GM23338 (cell line): ENCODE data around the gene KRT2. TPM values are rescaled to one million over a fixed set of nuclear protein-coding genes. Genes with fewer than 3 reads are reported as not detected.
A peak's percentile ranks its signal among the peaks of the same experiment; 100 is the strongest.

ENCODE experiments used
- ATAC-seq: fragments of 200-7000 bp; cut with Tn5 transposase; 3 replicates; pipeline ENCODE4 v1.9.1; 2020
- DNase-seq: peaks from one replicate; pipeline ENCODE4 v3.0.0-alpha.2; 2015; ENCODE audit warnings: low spot score
- H2AFZ ChIP-seq: fragments of 200-600 bp; sonication (generic); 2 replicates; pipeline ENCODE4 v1.8.0; 2016; ENCODE audit warnings: antibody characterized with exemption, mild to moderate bottlenecking, moderate library complexity
- H3F3A ChIP-seq: fragments of 200-600 bp; sonication (generic); replicated peaks from 2 replicates; pipeline ENCODE4 v1.8.0; 2017; ENCODE audit warnings: antibody characterized with exemption, mixed run types, low read depth
- H3K27ac ChIP-seq: fragments of 200-600 bp; sonication (generic); 2 replicates; pipeline ENCODE4 v1.6.1; 2016; ENCODE audit warnings: low read depth
- H3K27me3 ChIP-seq: fragments of 200-600 bp; sonication (generic); 2 replicates; pipeline ENCODE4 v1.8.0; 2016; ENCODE audit warnings: mild to moderate bottlenecking, mixed run types, moderate library complexity; ENCODE audit not compliant: insufficient read depth
- H3K36me3 ChIP-seq: fragments of 200-600 bp; sonication (generic); 2 replicates; pipeline ENCODE4 v1.8.0; 2016; ENCODE audit warnings: mild to moderate bottlenecking; ENCODE audit not compliant: insufficient read depth
- H3K4me1 ChIP-seq: fragments of 200-600 bp; sonication (generic); 2 replicates; pipeline ENCODE4 v1.8.0; 2016; ENCODE audit warnings: mild to moderate bottlenecking, moderate library complexity; ENCODE audit not compliant: insufficient read depth
- H3K4me2 ChIP-seq: fragments of 200-600 bp; sonication (generic); 2 replicates; pipeline ENCODE4 v1.7.1; 2017; ENCODE audit warnings: mixed run types
- H3K4me3 ChIP-seq: fragments of 200-600 bp; sonication (generic); 2 replicates; pipeline ENCODE4 v1.6.1; 2016; ENCODE audit warnings: mixed run types
- H3K79me2 ChIP-seq: fragments of 200-600 bp; sonication (generic); replicated peaks from 2 replicates; pipeline ENCODE4 v1.8.0; 2017; ENCODE audit warnings: mild to moderate bottlenecking; ENCODE audit not compliant: insufficient read depth
- H3K9me2 ChIP-seq: fragments of 200-600 bp; sonication (generic); 2 replicates; pipeline ENCODE4 v1.8.0; 2017; ENCODE audit not compliant: insufficient read depth
- H4K20me1 ChIP-seq: fragments of 200-600 bp; sonication (generic); replicated peaks from 2 replicates; pipeline ENCODE4 v1.8.0; 2017; ENCODE audit warnings: mild to moderate bottlenecking; ENCODE audit not compliant: insufficient read depth
- H3K27ac Mint-ChIP-seq: 2 replicates; pipeline ENCODE4 v1.8.0; 2020; ENCODE audit warnings: inconsistent platforms, mild to moderate bottlenecking, moderate library complexity, mixed read lengths
- H3K27me3 Mint-ChIP-seq: 3 replicates; pipeline ENCODE4 v1.8.0; 2022; ENCODE audit warnings: low read depth, mild to moderate bottlenecking, moderate library complexity, mixed read lengths, inconsistent platforms; ENCODE audit not compliant: insufficient read depth, poor library complexity
- H3K36me3 Mint-ChIP-seq: 3 replicates; pipeline ENCODE4 v1.8.0; 2021; ENCODE audit warnings: low read depth, mild to moderate bottlenecking, inconsistent platforms, moderate library complexity, mixed read lengths
- H3K4me1 Mint-ChIP-seq: 3 replicates; pipeline ENCODE4 v1.8.0; 2020; ENCODE audit warnings: mild to moderate bottlenecking, inconsistent platforms, mixed read lengths
- H3K4me3 Mint-ChIP-seq: 3 replicates; pipeline ENCODE4 v1.8.0; 2021; ENCODE audit warnings: moderate library complexity, mild to moderate bottlenecking, inconsistent platforms, mixed read lengths
- H3K9me3 Mint-ChIP-seq: 3 replicates; pipeline ENCODE4 v1.8.0; 2020; ENCODE audit warnings: moderate library complexity, mild to moderate bottlenecking, inconsistent platforms, mixed read lengths
- CREB1 ChIP-seq: fragments of 250-450 bp; sonication (Bioruptor Pico); IDR thresholded peaks from 2 replicates; pipeline ENCODE4 v1.5.0; 2020; ENCODE audit warnings: low read depth, mild to moderate bottlenecking, moderate library complexity
- CTCF ChIP-seq, 2 experiments: fragments of 200-600 bp in 1 of 2; sonication (generic) in 1 of 2; conservative IDR thresholded peaks; 2 replicates each; pipeline versions ENCODE4 v1.5.1 to v1.6.1; 2016 to 2017; ENCODE audit warnings: antibody characterized with exemption in 2 of 2, low read depth in 2 of 2, mild to moderate bottlenecking in 2 of 2, moderate library complexity in 1 of 2
- ETS1 ChIP-seq: IDR thresholded peaks from 2 replicates; pipeline ENCODE4 v1.6.1; 2016; ENCODE audit warnings: antibody characterized with exemption
- EZH2 ChIP-seq: fragments of 200-600 bp; sonication (generic); IDR thresholded peaks from one replicate; pipeline ENCODE4 v1.8.0; 2017; ENCODE audit warnings: antibody characterized with exemption, mild to moderate bottlenecking, low read depth; ENCODE audit not compliant: unreplicated experiment
- EZH2phosphoT487 ChIP-seq: fragments of 200-600 bp; sonication (generic); IDR thresholded peaks from one replicate; pipeline ENCODE4 v1.8.1; 2018; ENCODE audit warnings: antibody characterized with exemption; ENCODE audit not compliant: unreplicated experiment
- JUNB ChIP-seq: IDR thresholded peaks from one replicate; pipeline ENCODE4 v1.6.1; 2016; ENCODE audit warnings: antibody characterized with exemption; ENCODE audit not compliant: unreplicated experiment
- NANOG ChIP-seq: IDR thresholded peaks from 2 replicates; pipeline ENCODE4 v1.6.1; 2016; ENCODE audit warnings: antibody characterized with exemption, borderline replicate concordance
- POLR2AphosphoS5 ChIP-seq: IDR thresholded peaks from 2 replicates; pipeline ENCODE4 v1.6.1; 2016; ENCODE audit warnings: antibody characterized with exemption, low read depth
- REST ChIP-seq: IDR thresholded peaks from one replicate; pipeline ENCODE4 v1.6.1; 2018; ENCODE audit warnings: antibody characterized with exemption; ENCODE audit not compliant: unreplicated experiment
- STAT1 ChIP-seq: IDR thresholded peaks from one replicate; pipeline ENCODE4 v1.6.1; 2016; ENCODE audit warnings: antibody characterized with exemption; ENCODE audit not compliant: unreplicated experiment
- ZNF331 ChIP-seq: fragments of 250-450 bp; sonication (Bioruptor Pico); IDR thresholded peaks from 2 replicates; pipeline ENCODE4 v1.5.0; 2020; ENCODE audit warnings: low read depth, mild to moderate bottlenecking, moderate library complexity
- ZNF462 ChIP-seq: fragments of 250-450 bp; sonication (Bioruptor Pico); IDR thresholded peaks from 2 replicates; pipeline ENCODE4 v1.5.0; 2020; ENCODE audit warnings: mild to moderate bottlenecking, moderate library complexity
- polyA plus RNA-seq: library from polyadenylated mRNA; unstranded; fragments of >200 nt; fragmentation: Nextera tagmentation; extraction: Ambion mirVana; gene quantifications from 2 replicates; pipeline ENCODE4 v1.2.1, GENCODE V29; 2016
- total RNA-seq: library from RNA; depleted of rRNA; stranded (reverse); fragments of >200 nt; shearing (Covaris generic); gene quantifications from 2 replicates; pipeline ENCODE4 v1.2.3, GENCODE V29; 2014

Gene KRT2
- total and polyA plus RNA-seq, 2 experiments from 2014 or later: not detected

- Mint-ChIP-seq H3K4me3 (peak overlapping the region; percentile 71), H3K27me3 (peaks cover 30% of the 10 kb centered on the region), H3K27ac (no peak overlapping the region), H3K4me1 (peaks cover 8% of the 10 kb centered on the region), H3K9me3 (no peaks in the 10 kb centered on the region), H3K36me3 (no peaks in the 10 kb centered on the region)
- H3K27ac ChIP-seq: no peak overlapping the region
- H2AFZ ChIP-seq: peak overlapping the region; percentile 100
- DNase-seq: peak; percentile 40
- no peaks in the 10 kb centered on the region for H3K9me2 ChIP-seq
- ATAC-seq: peak; percentile 57
- H3K4me2 ChIP-seq: peak overlapping the region; percentile 86
- H3K27me3 ChIP-seq: peaks cover 28% of the 10 kb centered on the region
- H3K79me2 ChIP-seq: no peaks in the 10 kb centered on the region
- H4K20me1 ChIP-seq: no peaks in the 10 kb centered on the region
- H3F3A ChIP-seq: no peaks in the 10 kb centered on the region
- TF ChIP-seq STAT1 (no peak), ZNF462 (CRISPR knock-in tag) (no peak), POLR2AphosphoS5 (no peak), EZH2phosphoT487 (no peak), CREB1 (CRISPR knock-in tag) (no peak), JUNB (no peak), REST (no peak), ETS1 (no peak), ZNF331 (no peak), CTCF (conservative IDR thresholded peaks at IDR 0.05; ENCODE audit: low read depth in 2 of 2) (no peak), EZH2 (no peak), NANOG (no peak)
- H3K4me1 ChIP-seq: peaks cover 9% of the 10 kb centered on the region
- no peaks in the 10 kb centered on the region for H3K36me3 ChIP-seq
- peak overlapping the region; percentile 52 for H3K4me3 ChIP-seq
These were observed 38.5 kb upstream of the KRT2 start for GRCh38 chr12:52690351-52691075.
